Daoy (cell line): ENCODE results near the gene PPP1R13B. TPM values are rescaled to one million over a fixed set of nuclear protein-coding genes. Genes with fewer than 3 reads are reported as not detected.

ENCODE experiments used
- DNase-seq: peaks from one replicate; pipeline ENCODE4 v3.0.0-alpha.2; 2015; ENCODE audit warnings: low read depth
- total RNA-seq: library from RNA; depleted of rRNA; stranded (reverse); fragments of >200 nt; shearing (Covaris generic); gene quantifications from 2 replicates; pipeline ENCODE4 v1.2.3, GENCODE V29; 2014; rRNA removed

Gene PPP1R13B
- total RNA-seq, 1 experiment from 2014 or later, result 7.1 TPM

DNA sequence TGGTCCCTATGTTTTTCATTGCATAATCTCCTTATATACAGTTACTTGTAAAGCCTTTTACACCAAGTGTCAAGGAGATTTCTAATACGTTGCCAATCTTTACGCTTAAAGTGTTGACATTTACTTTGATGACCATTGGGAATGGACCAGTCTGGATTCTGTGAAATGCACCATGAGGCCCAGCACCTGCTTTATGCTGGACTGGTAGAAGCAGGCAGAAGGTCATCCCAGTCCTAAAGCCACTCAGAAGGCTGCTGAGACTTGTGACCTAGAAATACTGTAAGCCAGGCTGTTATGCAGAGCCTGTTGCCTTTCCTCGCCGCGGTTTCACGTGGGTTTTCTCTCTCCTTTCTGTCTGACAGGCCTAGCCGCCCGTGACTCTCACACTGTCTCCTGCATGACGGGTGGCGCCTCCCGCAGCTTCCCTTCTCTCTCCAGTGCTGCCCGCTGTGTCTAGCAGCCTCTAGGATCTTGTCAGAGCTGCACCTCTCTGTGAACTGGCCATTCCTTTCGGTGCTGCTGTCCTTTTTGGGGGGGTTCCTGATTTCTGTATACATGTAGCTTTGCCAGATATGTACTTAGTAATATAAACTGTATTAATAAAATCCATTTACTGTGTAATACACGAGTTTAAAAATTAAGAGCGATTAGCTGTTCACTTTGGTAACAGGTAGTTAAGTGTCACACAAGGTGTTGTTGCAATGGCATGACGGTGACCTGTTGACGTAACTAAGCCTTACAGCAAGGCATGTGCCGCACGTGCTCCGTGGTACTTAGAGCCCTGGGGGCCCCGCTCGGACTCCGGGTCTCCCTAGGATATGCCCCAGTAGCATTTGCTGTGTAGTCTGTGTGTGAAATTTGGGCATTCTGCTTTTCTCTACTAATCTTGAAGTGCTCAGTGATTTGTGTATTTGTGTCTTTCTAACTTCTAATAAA is 161.8 kb downstream of the PPP1R13B start:
- no peak for DNase-seq

GRCh38 chr14:103684871-103685270 is 162.5 kb downstream of the PPP1R13B start:
- no peak for DNase-seq

DNA sequence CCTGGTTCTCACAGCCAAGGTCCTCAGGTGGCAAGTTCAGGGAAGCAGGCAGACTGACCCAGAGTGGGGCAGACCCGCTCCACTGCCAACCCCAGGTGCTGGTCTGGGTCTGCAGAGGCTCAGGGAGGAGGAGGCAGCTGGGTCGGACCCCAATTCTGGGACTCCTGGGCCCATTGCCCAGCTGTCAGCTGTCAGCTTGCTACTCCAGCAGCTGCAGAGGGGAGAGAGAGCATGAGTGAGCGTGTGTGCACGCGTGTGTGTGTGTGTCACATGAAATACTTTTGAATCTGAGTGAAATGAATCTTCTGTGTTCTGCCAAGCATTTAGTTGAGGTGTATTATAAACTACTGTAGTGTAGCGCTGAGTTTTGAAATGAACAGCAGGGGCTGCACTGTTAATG is 162.9 kb downstream of the PPP1R13B start:
- DNase-seq, result no peak

Other genes starting within 250 kb of the PPP1R13B start
- gene KLC1, start 218.4 kb downstream of the PPP1R13B start, total RNA-seq, result 178 and 244 TPM in 2 replicates
- 48.5 and 76.8 TPM in 2 replicates for gene XRCC3, start 132.1 kb downstream of the PPP1R13B start, total RNA-seq
- gene ZFYVE21, start 131.8 kb downstream of the PPP1R13B start, total RNA-seq, result 53.1 and 74.9 TPM in 2 replicates
- not detected in 2 replicates for gene TDRD9, start 80.9 kb upstream of the PPP1R13B start, total RNA-seq
- gene RD3L, start 95.0 kb upstream of the PPP1R13B start, total RNA-seq, result not detected in 2 replicates
- not detected in 2 replicates for gene ASPG, start 238.1 kb upstream of the PPP1R13B start, total RNA-seq